GM19467 (cell line): ENCODE measurements around the gene CCT7.
A peak's percentile ranks its signal among the peaks of the same experiment; 100 is the strongest.

Experiments
- ATAC-seq: cut with Tn5 transposase; IDR thresholded peaks from one replicate; pipeline ENCODE4 v1.9.1; 2021; ENCODE audit warnings: mild to moderate bottlenecking, moderate library complexity; ENCODE audit not compliant: unreplicated experiment

Gene CCT7

GRCh38 chr2:73266061-73266901, 32.2 kb downstream of the CCT7 start:
- ATAC-seq, result no peak

- ATAC-seq, result no peak
Observed at GRCh38 chr2:73267008-73267407, 32.9 kb downstream of the CCT7 start.

- no peak for ATAC-seq
Observed at GRCh38 chr2:73268366-73268829, 34.3 kb downstream of the CCT7 start.

- ATAC-seq, result peak; percentile 61
Observed at GRCh38 chr2:73268830-73269685, 35.0 kb downstream of the CCT7 start.

GRCh38 chr2:73269686-73270465, 35.8 kb downstream of the CCT7 start:
- ATAC-seq, result no peak

GRCh38 chr2:73272270-73272669, 38.2 kb downstream of the CCT7 start:
- no peak for ATAC-seq

- no peak for ATAC-seq
Observed at GRCh38 chr2:73279852-73280251, 45.7 kb downstream of the CCT7 start.

- no peak for ATAC-seq
Observed at GRCh38 chr2:73281244-73281643, 47.1 kb downstream of the CCT7 start.

- ATAC-seq, result no peak
Observed at GRCh38 chr2:73282924-73283544, 48.9 kb downstream of the CCT7 start.

- peak; percentile 2 for ATAC-seq
Observed at GRCh38 chr2:73283545-73284295, 49.6 kb downstream of the CCT7 start.

- ATAC-seq, result peak; percentile 64
Observed at GRCh38 chr2:73284296-73285158, 50.4 kb downstream of the CCT7 start, which contains the start of gene FBXO41. TSS of gene FBXO41 (minus strand) at chr2:73284478. CDS start at chr2:73269630, 14,848 bp downstream.

GRCh38 chr2:73285159-73285739, 51.1 kb downstream of the CCT7 start:
- ATAC-seq, result peak; percentile 52

GRCh38 chr2:73286134-73286655, 52.1 kb downstream of the CCT7 start:
- no peak for ATAC-seq

- ATAC-seq, result no peak
Observed at GRCh38 chr2:73289304-73289703, 55.2 kb downstream of the CCT7 start.

GRCh38 chr2:73290049-73290839, 56.1 kb downstream of the CCT7 start:
- ATAC-seq, result no peak

GRCh38 chr2:73291093-73291460, 57.0 kb downstream of the CCT7 start:
- no peak for ATAC-seq
